Measurements from ENCODE around the gene ITCH. TPM values are rescaled to one million over a fixed set of nuclear protein-coding genes. Genes with fewer than 3 reads are reported as not detected.

The ITCH gene
- total and polyA plus RNA-seq, 2 of the 8 experiments (the other 6 are each of a cell fraction or from before 2014, with no cell fraction given) = 3.9 to 45.2 TPM

- TF ChIP-seq BCL11A (IDR thresholded peaks at IDR 0.05; ENCODE audit: low read depth in 2 of 2, low read length in 2 of 2) (no peak), CBX8 (IDR thresholded peaks at IDR 0.05; ENCODE audit: borderline replicate concordance, low read depth, low read length) (no peak)
Measured at GRCh38 chr20:34468951-34469350, 105.9 kb downstream of the ITCH start (continued).
